Stomach smooth muscle (tissue), 2 donors: ENCODE results near the gene UBXN7.
"Not testable (repeated sequence)": the region's sequence is repeated elsewhere in the genome, so short reads cannot be mapped to it uniquely, and the experiment has no call there.

Experiments
- H3K27ac ChIP-seq: one replicate; pipeline ENCODE4 v1.7.0; 2013; ENCODE audit warnings: mild to moderate bottlenecking, low read length, inconsistent platforms
- H3K27me3 ChIP-seq, 2 donors: one replicate each; pipeline ENCODE4 v1.7.0; 2013; ENCODE audit warnings: low read length in 2 of 2; ENCODE audit not compliant: insufficient read depth in 2 of 2, control insufficient read depth in 1 of 2
- H3K36me3 ChIP-seq, 2 donors: one replicate each; pipeline ENCODE4 v1.7.0; 2013; ENCODE audit warnings: low read length in 2 of 2; ENCODE audit not compliant: control insufficient read depth in 2 of 2, insufficient read depth in 2 of 2
- H3K4me1 ChIP-seq: one replicate; pipeline ENCODE4 v1.7.0; 2013; ENCODE audit warnings: low read length; ENCODE audit not compliant: control insufficient read depth, insufficient read depth
- H3K4me3 ChIP-seq, 2 donors: one replicate each; pipeline ENCODE4 v1.7.0; 2013; ENCODE audit warnings: low read length in 2 of 2
- H3K9ac ChIP-seq, 2 donors: one replicate each; pipeline ENCODE4 v1.7.0; 2013; ENCODE audit warnings: low read length in 2 of 2, mild to moderate bottlenecking in 1 of 2
- H3K9me3 ChIP-seq, 2 donors: one replicate each; pipeline ENCODE4 v1.7.0; 2013; ENCODE audit warnings: low read length in 2 of 2; ENCODE audit not compliant: control insufficient read depth in 2 of 2
- donor health status: healthy.
- donor health status: Pancreatic carcinoma.

UBXN7 gene

DNA sequence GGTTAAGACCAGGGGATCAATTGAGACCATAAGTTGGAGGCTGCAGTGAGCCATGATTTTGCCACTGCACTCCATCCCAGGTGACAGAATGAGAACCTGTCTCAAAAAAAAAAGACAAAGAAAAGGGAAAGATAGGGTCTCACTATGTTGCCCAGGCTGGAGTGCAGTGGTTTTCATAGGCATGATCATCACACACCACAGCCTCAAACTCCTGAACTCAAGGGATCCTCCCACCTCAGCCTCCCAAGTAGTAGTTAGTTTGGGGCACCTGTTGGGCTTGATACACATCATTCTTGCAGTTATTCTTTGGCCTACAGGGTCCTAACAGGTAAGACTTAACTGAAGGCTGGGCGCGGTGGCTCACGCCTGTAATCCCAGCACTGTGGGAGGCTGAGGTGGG is 42.1 kb downstream of the UBXN7 start:
- Histone ChIP-seq H3K36me3 (peaks cover 13 to 21% of the 10 kb centered on the region in 2 donors), H3K27ac (no peak overlapping the region), H3K4me3 (no peak overlapping the region), H3K9ac (no peak overlapping the region), H3K27me3 (no peaks in the 10 kb centered on the region), H3K9me3 (no peaks in the 10 kb centered on the region), H3K4me1 (no peaks in the 10 kb centered on the region)

DNA sequence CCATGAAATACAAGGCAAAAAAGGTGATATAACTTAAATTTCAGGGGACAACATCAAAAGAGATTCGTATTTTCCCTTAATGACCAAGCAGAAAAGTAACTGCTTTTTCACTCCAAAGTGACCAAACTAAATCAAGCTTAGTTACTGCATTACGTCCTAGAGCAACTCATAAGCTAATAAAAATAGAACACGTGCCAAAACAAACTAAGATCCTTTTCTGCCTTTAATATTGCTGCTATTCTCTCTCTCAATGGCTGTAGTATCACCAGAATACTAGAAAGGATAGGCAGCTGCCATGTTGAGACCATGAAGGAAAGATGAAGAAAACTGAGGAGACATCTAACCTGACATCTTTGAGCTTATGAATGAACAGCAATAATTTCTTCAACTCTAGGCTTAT is 43.3 kb downstream of the UBXN7 start:
- Histone ChIP-seq H3K9me3 (no peaks in the 10 kb centered on the region), H3K27ac (no peak overlapping the region), H3K36me3 (peaks cover 13 to 21% of the 10 kb centered on the region in 2 donors)

DNA sequence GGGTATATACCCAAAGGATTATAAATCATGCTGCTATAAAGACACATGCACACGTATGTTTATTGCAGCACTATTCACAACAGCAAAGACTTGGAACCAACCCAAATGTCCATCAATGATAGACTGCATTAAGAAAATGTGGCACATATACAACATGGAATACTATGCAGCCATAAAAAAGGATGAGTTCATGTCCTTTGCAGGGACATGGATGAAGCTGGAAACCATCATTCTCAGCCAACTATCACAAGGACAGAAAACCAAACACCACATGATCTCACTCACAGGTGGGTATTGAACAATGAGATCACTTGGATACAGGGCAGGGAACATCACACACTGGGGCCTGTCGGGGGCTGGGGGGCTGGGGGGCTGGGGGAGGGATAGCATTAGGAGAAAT is 44.3 kb downstream of the UBXN7 start:
- H3K27ac ChIP-seq, H3K9me3 ChIP-seq, H3K4me3 ChIP-seq, H3K27me3 ChIP-seq, H3K4me1 ChIP-seq, H3K9ac ChIP-seq: not testable (repeated sequence)
- H3K36me3 ChIP-seq: peaks cover 10 to 21% of the 10 kb centered on the region in 2 donors

More for the DNA sequence above, 43.3 kb downstream of the UBXN7 start:
- no peak overlapping the region for H3K9ac ChIP-seq
- H3K4me1 ChIP-seq: no peaks in the 10 kb centered on the region
- H3K27me3 ChIP-seq: no peaks in the 10 kb centered on the region
- H3K4me3 ChIP-seq: no peak overlapping the region

DNA sequence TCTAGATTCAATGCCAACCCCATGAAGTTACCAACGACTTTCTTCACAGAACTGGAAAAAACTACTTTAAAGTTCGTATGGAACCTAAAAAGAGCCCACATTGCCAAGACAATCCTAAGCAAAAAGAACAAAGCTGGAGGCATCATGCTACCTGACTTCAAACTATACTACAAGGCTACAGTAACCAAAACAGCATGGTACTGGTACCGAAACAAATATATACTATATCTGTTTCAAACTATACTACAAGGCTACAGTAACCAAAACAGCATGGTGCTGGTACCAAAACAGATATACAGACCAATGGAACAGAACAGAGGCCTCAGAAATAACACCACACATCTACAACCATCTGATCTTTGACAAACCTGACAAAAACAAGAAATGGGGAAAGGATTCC is 45.4 kb downstream of the UBXN7 start:
- not testable (repeated sequence) for H3K9ac ChIP-seq, H3K27ac ChIP-seq, H3K9me3 ChIP-seq, H3K4me3 ChIP-seq, H3K4me1 ChIP-seq, H3K27me3 ChIP-seq
- H3K36me3 ChIP-seq: peaks cover 10 to 21% of the 10 kb centered on the region in 2 donors

DNA sequence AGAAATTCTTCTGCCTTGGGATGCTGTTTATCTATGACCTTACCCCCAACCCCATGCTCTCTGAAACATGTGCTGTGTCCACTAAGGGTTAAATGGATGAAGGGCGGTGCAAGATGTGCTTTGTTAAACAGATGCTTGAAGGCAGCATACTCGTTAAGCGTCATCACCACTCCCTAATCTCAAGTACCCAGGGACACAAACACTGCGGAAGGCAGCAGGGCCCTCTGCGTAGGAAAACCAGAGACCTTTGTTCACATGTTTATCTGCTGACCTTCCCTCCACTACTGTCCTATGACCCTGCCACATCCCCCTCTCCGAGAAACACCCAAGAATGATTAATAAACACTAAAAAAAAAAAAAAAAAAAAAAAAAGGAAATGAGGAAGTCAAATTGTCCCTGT is 46.2 kb downstream of the UBXN7 start:
- not testable (repeated sequence) for H3K27ac ChIP-seq, H3K9me3 ChIP-seq, H3K27me3 ChIP-seq, H3K9ac ChIP-seq, H3K4me3 ChIP-seq, H3K4me1 ChIP-seq
- peaks cover 9 to 16% of the 10 kb centered on the region in 2 donors for H3K36me3 ChIP-seq

DNA sequence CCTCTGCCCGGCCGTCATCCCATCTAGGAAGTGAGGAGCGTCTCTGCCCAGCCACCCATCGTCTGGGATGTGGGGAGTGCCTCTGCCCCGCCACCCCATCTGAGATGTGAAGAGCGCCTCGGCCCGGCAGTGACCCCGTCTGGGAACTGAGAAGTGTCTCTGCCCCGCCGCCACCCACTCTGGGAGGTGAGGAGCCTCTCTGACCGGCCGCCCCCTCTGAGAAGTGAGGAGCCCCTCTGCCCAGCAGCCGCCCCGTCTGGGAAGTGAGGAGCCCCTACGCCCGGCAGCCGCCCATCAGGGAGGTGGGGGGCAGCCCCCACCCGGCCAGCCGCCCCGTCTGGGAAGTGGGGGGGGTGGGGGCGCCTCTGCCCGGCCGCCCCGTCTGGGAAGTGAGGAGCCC is 46.8 kb downstream of the UBXN7 start:
- not testable (repeated sequence) for H3K4me1 ChIP-seq, H3K9ac ChIP-seq, H3K27me3 ChIP-seq, H3K4me3 ChIP-seq, H3K9me3 ChIP-seq, H3K27ac ChIP-seq
- H3K36me3 ChIP-seq: peaks cover 4 to 11% of the 10 kb centered on the region in 2 donors

DNA sequence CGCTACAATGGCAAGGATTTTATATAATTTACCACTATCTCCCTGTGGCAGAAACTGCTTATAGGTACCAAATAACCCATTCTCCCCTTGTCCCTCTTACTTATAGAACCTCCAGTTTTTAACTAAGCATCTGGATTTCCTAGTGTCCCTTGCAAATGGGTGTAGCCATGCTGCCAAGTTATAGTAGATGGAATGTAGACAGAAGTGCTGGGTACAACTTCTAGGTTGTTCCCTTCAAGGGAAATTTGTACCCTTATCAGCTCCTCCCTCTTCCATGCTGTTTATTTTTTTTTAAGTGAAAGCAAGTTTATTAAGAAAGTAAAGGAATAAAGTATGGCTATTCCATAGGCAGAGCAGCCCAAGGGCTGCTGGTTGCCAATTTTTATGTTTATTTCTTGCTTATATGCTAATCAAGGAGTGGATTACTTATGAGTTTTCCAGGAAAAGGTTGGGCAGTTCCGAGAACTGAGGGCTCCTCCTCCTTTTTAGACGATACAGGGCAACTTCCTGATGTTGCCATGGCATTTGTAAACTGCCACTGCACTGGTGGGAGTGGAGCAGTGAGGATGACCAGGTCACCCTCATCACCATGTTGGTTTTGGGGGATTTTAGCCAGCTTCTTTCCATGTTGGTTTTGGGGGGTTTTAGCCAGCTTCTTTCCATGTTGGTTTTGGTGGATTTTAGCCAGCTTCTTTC is 53.9 kb downstream of the UBXN7 start:
- Histone ChIP-seq H3K4me3 (no peak overlapping the region), H3K27ac (no peak overlapping the region), H3K9ac (no peak overlapping the region), H3K9me3 (no peaks in the 10 kb centered on the region), H3K27me3 (no peaks in the 10 kb centered on the region), H3K4me1 (no peaks in the 10 kb centered on the region), H3K36me3 (peaks cover 0 to 7% of the 10 kb centered on the region in 2 donors)

DNA sequence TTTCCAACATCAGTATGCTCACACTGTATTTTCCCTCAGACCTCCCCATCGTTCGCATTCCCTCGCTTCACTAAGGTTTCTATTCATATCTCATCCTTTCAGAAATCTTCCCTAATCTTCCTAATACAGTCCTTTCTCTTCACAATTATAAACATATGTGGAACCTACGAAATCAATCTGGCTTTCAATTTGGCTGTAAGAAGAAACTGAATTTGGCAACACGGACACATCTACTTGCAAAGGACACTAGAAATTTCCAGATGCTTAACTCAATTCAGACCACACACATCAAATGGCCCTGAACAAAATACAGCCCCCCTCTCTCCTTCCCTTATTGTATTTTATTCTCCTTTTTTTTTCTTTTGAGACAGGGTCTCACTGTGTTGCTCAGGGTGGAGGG is 54.9 kb downstream of the UBXN7 start:
- no peak overlapping the region for H3K9ac ChIP-seq
- no peaks in the 10 kb centered on the region for H3K4me1 ChIP-seq
- peaks cover 0 to 7% of the 10 kb centered on the region in 2 donors for H3K36me3 ChIP-seq
- no peaks in the 10 kb centered on the region for H3K27me3 ChIP-seq
- no peak overlapping the region for H3K4me3 ChIP-seq
- no peaks in the 10 kb centered on the region for H3K9me3 ChIP-seq
- H3K27ac ChIP-seq: no peak overlapping the region

DNA sequence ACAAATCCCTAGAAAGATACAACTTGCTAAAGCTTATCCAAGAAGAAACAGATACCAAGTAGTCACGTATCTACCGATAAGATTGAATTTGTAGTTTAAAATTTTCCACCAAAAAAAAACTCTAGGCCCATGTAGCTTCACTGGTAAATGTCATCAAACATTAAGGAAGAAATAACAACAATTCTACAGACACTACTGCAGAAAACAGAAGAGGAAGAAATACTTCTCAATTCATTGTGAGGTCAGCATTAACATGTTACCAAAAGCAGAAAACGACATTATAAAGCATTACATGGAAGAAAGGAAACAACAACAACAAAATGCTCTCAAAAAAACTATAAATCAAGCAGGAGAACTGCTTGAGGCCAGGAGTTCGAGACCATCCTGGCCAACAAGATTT is 66.5 kb downstream of the UBXN7 start:
- H3K9ac ChIP-seq: no peak overlapping the region
- H3K27me3 ChIP-seq: no peaks in the 10 kb centered on the region

DNA sequence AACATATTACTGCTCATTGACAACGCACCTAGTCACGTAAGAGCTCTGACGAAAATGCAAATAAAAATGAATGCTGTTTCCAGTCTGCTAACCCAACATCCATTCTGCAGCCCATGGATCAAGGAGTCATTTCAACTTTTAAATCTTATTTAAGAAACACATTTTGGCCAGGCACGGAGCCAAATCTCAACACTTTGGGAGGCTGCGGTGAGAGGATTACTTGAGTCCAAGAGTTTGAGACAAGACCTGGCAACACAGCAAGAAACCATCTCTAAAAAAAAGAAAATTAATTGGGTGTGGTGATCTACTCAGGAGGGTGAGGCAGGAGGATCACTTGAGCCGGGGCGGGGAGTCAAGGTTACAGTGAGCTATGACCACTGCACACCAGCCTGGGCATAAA is 71.6 kb downstream of the UBXN7 start:
- H3K9me3 ChIP-seq: no peaks in the 10 kb centered on the region
- peaks cover 25 to 31% of the 10 kb centered on the region in 2 donors for H3K36me3 ChIP-seq
- no peak overlapping the region for H3K4me3 ChIP-seq
- H3K27me3 ChIP-seq: no peaks in the 10 kb centered on the region
- no peaks in the 10 kb centered on the region for H3K4me1 ChIP-seq
- H3K27ac ChIP-seq: no peak overlapping the region
- no peak overlapping the region for H3K9ac ChIP-seq

More for the DNA sequence above, 66.5 kb downstream of the UBXN7 start:
- peaks cover 16 to 22% of the 10 kb centered on the region in 2 donors for H3K36me3 ChIP-seq
- H3K9me3 ChIP-seq: no peaks in the 10 kb centered on the region
- no peaks in the 10 kb centered on the region for H3K4me1 ChIP-seq
- no peak overlapping the region for H3K27ac ChIP-seq
- H3K4me3 ChIP-seq: no peak overlapping the region

DNA sequence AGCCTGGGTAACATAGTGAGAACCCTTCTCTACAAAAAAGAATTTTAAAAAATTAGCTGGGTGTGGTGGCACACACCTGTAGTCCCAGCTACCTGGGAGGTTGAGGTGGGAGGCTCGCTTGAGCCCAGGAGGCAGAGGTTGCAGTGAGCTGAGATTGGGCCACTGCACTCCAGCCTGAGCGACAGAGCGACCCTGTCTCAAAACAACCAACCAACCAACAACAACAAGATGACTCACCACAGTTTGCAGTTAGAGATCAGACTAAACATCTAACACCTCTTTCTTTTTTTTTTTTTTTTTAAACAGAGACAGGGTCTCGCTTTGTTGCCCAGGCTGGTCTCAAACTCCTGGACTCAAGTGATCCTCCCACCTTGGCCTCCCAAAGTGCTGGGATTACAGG is 73.7 kb downstream of the UBXN7 start:
- H3K36me3 ChIP-seq: peaks cover 29 to 40% of the 10 kb centered on the region in 2 donors

More for the DNA sequence above, 73.7 kb downstream of the UBXN7 start:
- H3K27me3 ChIP-seq, H3K9me3 ChIP-seq, H3K4me3 ChIP-seq, H3K4me1 ChIP-seq, H3K27ac ChIP-seq, H3K9ac ChIP-seq: not testable (repeated sequence)
